Choroid plexus epithelial cell (primary cell): ENCODE measurements around the gene GRID2.
"Not testable (repeated sequence)": the region's sequence is repeated elsewhere in the genome, so short reads cannot be mapped to it uniquely, and the experiment has no call there.

Experiments
- DNase-seq: peaks from one replicate; pipeline ENCODE4 v3.0.0-alpha.2; 2010; ENCODE audit warnings: low read depth
- H3K4me3 ChIP-seq: 2 replicates; pipeline ENCODE4 v1.5.1; 2011; ENCODE audit warnings: low read depth, mild to moderate bottlenecking, control low read depth, low read length, moderate library complexity
- CTCF ChIP-seq: conservative IDR thresholded peaks from 2 replicates; pipeline ENCODE4 v1.5.1; 2011; ENCODE audit warnings: low read depth, mild to moderate bottlenecking, control low read depth, inconsistent platforms, low read length, moderate library complexity

Gene GRID2

GRCh38 chr4:93267747-93268146 is 964.0 kb downstream of the GRID2 start:
- no peak for DNase-seq
- TF ChIP-seq CTCF, result no peak
- no peak overlapping the region for H3K4me3 ChIP-seq

GRCh38 chr4:93285346-93285745 is 981.6 kb downstream of the GRID2 start:
- TF ChIP-seq CTCF, result no peak
- no peak overlapping the region for H3K4me3 ChIP-seq
- no peak for DNase-seq

DNA sequence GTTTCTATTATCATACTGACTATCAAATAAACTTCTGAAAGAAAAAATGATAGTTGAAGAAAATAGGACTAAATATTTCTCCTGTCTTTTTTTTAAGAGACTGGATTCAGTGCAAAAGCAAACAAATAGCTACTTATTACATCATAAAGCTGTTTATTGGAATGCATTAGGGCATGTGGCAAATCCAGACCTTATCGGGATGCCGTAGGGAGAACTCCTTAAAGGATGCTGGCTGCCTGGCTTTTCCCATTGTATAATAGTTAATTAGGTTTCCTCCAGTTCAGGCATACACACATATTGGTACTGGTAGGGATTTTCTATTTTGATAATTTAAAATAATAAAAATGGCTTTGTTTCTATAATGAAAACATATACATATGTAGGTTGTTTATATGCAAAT is 985.5 kb downstream of the GRID2 start:
- no peak for TF ChIP-seq CTCF
- no peak for DNase-seq
- no peak overlapping the region for H3K4me3 ChIP-seq

- no peak overlapping the region for H3K4me3 ChIP-seq
- DNase-seq, result no peak
- no peak for TF ChIP-seq CTCF
These were observed 986.1 kb downstream of the GRID2 start for GRCh38 chr4:93289831-93290230.

DNA sequence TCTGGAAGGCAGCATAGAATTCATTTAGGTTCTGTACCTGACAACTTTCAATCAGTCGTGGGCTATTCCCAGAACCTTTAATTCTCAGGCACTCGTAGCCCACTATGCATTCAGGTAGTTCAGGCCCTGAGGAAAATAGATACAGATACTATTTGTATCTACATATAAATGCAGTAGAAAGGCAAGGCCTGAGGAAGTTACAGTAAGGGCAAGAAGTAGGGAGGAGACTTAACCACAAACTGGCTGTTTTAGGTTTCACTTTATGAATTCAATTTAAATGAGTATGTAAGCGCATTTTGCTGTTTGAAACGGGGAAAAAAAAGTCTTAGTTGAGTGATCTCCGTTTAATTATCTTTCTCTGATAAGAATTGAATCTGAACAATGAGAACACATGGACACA is 995.4 kb downstream of the GRID2 start:
- no peak for DNase-seq
- no peak for TF ChIP-seq CTCF
- H3K4me3 ChIP-seq, result no peak overlapping the region

DNA sequence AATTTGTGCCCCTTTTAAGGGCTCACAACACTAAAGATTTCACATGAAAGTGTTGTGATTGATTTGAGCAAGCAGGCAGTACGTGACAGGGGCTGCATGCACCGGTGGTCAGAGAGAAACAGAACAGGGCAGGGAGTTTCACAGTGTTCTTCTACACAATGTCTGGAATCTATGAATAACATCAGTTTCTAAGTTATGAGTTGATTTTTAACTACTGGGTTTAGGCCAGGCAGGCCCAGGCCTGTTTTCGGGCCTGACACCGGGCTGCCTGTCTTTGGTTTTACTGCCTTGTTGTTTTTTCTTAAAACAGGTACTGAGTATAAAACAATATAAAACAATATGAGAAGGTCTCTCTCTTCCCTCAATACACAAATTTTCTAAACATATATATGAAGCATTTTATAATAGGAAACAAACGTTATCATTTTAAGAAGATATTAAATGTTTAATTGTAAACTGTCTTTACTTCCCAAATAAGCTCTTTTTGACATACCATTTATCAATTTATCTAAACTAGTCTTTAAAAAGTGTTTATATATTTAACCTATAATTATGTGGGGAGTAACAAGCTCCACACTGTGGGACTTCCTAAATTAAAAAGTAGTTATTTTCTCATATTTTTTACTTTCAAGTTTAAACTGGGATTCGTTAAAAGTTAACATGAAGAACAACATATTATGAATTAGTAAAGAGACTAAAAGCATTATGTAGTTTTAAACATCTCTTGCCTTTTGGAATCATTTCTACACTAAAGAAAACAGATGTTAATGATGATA is 997.2 kb downstream of the GRID2 start:
- DNase-seq, result not testable (repeated sequence)

GRCh38 chr4:93302310-93302709 is 998.5 kb downstream of the GRID2 start:
- TF ChIP-seq CTCF, result no peak
- H3K4me3 ChIP-seq, result no peak overlapping the region
- DNase-seq, result no peak

More for the DNA sequence above, 997.2 kb downstream of the GRID2 start:
- not testable (repeated sequence) for H3K4me3 ChIP-seq
